ENCODE results near the gene MICAL1.
"Not testable (repeated sequence)": the region's sequence is repeated elsewhere in the genome, so short reads cannot be mapped to it uniquely, and the experiment has no call there.

MICAL1 gene

DNA sequence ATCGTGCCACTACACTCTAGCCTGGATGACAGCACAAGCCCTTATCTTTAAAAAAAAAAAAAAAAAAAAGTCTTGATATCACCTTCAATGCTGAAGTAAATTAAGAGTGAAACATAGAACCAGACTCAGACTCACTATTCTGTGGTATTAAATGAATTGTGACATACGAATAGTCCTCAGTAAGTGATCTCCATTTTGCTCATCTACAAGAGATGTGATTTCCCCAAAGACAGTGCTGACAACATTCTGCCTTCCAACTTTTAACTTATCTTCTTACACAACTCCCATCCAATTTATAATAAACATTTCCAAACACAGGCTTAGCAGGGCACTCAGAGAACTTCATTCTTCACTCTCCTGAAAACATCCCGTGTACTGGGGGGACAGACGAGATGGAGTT, 19.4 kb upstream of the MICAL1 start:
- DNase-seq = no peak

DNA sequence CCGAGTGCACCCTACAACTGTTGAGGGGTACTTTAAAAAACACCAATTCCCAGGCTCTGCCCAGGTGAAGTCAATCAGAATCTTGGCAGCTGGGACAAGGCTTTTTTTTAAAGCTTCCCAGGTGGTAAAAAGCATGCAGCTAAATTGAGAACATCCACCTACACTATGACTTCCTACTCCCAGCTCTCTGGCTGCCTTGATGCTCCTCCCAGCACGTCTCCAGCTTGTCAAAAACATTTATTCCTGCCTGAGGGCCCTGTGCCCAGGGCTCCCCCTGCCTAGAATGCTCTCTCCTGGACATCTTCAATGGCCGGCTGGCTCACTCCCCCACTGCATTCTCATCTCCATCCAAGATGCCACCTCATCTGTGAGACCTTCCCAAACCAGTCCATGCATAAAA, 17.5 kb upstream of the MICAL1 start:
- DNase-seq = no peak

DNA sequence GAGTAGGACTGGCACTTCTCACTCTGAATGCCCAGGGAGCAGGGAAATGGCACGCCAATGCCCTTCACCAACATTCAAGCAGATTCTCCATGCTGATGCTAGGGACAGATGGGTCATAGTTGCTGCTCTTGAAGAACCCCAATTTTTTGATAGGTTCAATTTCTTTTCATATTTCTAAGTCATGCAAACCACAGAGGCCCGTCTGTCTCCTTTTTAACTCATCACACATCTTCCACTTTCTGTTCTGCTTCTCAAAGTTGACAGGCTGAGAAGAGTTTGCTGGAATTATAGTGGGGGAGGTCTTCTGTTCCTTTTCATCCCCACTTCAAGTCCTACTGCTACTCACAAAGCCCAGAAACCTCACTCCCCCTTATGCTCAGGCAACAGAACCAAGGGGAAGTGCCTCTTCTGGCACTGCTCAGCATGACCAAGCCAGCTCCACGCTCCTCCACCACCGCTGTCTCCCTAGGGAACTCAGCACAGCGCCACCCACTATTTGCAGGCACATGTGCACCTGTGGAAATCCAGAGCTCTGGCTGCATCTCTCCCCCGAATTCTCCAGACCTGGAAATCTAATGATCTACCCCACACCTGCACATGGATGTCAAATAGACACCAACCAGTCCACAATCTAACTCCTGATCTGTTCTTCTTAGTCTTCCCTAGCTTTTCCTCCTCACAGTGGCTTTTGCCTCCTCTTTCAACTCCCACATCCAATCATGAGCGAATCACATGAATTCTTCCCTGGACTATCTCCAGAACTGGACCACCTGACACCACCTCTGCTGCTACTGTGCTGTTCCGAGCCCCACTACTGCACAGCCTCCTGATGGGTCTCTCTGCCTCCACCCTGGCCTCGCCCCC, 16.8 kb upstream of the MICAL1 start:
- DNase-seq = no peak

DNA sequence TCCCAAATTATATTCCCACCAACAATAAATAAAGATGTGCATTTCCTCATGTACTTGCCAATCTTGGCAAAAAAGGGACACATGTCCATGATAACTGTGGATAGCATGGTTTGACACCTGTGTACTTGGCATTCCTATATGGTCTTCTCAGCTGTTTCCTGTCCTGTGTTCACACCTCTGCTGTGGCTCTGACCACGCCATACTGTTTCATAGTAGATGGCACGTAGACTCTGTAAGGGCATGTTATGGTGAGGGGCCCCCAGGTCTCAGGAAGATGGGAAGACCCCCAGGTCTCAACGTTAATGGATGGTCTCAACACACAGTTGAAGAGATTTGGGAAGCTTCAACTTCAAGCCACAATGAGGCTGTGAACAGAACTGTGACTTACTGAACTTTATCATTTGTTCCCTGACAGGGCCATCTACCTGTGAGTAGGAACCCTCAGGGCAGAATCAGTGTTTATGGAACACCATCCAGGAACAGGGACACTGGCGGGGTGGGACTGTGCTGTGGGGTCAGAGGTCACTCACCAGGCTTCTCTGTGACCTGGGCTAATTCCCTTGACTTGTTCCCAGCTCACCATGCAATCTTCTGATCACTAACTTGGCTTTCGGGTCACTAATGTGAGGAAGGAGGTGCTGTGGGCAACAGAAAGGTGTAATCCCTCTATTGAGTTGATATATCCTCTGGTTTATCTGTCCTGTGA, 15.7 kb upstream of the MICAL1 start:
- DNase-seq = no peak

DNA sequence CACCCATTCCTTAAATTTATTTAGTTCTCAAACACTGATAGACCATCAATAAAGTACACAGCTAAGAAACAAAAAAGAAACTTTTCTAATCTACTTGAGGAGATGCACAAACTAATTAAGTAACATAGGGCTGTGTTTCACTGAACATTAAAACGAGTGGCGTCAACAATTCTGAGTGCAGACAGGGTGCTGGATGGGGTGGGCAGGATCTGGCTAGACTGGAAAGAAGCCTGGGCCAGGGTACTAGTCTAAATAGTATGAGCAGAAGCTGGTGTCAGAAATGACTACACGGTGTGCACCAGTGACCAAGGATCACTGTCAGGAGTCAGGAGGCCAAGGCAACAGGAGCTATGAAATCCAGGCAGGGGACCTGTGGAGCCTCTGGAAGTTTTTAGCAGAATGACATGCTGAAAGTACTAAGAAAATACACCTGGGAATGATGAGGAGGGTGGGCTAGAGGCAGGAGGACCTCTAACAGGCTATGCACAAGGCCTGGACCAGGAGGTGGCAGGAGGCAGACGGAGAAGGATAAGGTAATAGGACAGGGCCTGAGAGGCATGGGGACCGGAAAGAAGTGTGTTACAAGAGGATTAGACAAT, 14.1 kb upstream of the MICAL1 start:
- no peak for DNase-seq

DNA sequence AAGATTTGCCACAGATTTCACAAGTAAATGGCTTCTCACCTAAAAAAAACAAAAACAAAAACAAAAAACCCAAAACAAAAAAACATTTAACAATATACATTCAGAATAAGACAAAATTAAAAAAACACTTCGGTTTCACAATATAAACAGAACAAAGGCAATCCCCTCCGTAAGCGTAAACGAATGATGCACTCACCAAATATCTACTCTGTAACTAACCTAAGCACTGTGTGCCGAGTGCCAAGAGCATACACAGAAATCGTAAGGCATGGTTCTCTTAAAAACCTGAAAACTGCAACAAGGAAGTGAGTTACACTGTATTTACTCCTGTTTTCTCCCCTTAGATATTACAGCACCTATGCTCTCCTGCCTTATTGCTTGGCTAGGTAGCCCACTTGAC, 12.1 kb upstream of the MICAL1 start:
- no peak for DNase-seq

DNA sequence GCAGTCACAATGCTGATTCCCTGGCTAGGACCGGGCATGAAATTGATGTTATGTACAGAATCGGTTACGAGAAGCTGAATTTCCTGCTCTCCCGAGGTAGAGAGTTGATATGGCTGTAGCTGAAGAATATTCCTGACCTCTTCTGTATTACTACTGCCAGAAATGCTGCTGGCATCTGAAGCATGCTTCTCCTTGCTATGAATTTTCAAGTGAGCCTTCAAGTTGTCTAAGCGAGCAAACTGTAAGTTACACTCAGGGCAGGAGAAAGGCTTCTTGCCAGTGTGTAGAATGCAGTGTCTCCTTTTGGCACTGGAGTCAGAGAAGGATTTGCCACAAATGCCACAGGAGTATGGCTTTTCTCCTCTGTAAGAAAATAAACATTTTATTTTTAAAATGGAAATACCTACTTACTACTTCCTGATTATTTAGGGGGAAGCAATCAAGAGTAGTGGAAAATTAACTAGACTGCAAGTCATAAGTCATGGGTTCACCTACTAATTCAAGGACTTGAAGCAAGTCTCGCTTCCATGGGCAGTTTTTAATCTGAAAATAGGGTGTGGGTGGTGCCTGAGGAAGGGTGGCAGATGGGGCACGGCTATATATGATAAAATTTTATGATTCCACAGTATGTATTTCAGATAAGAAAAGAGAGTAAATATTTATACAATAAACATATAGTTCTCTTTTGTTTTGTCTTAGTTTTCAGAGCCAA, 10.8 kb upstream of the MICAL1 start:
- DNase-seq = no peak

DNA sequence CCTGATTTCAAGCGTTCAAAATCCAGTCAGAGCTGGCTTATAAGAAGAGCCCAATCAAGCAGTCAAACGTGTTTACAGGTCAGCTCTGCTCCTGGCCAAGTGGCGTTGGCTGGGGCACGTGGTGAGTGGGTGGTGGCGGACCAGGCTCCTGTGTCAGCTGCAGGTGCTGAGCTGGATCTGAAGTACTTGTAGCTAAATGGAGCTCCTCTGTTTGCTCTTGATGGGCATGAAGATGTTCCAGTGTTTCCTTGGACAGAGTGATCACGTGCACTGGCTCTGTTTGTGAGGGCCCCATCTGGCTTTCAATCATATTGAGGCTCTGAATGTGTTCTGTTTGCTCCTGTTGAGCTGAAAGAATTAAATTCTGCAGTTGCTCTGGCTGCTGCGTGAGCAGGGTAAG, 10.2 kb upstream of the MICAL1 start:
- no peak for DNase-seq

DNA sequence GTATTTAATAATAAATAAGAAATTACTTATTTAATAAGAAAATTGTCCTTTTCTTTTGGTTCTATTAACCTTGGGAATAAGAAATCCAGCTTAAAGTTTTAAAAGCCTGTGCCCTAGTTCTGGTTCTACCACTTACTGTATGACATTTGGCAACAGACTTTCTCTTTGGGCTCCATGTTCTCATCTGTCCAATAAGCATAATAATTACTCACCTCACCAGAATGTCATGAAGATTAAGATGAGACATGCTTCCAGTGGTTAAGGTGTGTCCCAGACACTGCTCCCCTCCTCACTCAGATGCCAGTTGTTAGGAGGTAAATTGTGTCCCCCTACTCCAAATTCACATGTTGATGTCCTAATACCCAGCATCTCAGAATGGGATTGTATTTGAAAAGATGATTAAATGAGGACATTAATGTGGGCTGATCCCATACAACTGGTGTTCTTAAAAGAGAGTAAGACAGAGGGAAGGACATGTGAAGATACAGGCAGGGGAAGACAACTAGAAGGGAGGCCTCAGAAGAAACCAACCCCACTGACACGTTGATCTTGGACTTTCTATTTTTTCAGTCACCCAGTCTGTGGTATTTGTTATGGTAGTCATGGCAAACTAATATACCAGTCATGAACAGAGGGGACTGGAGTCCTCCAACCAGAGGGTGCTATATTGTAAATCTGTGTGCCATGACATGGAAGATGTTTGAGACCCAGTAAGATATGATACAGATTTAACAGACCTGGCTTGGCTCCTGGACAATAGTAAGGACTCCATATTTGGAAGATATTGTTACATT, 6.4 kb upstream of the MICAL1 start:
- DNase-seq = no peak

DNA sequence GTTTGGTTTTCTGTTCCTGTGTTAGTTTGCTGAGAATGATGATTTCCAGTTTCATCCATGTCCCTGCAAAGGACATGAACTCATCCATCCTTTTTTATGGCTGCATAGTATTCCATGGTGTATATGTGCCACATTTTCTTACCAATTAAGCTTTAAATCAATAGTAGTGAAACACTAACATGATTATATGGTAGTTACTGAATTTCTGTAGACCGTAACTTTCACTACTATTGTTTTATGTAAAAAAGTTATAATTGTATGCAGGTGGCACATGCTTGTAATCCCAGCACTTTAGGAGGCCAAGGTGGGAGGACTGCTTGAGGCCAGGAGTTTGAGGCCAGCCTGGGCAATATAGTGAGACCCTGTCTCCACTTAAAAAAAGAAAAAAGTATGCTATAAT, 5.6 kb upstream of the MICAL1 start:
- not testable (repeated sequence) for DNase-seq

DNA sequence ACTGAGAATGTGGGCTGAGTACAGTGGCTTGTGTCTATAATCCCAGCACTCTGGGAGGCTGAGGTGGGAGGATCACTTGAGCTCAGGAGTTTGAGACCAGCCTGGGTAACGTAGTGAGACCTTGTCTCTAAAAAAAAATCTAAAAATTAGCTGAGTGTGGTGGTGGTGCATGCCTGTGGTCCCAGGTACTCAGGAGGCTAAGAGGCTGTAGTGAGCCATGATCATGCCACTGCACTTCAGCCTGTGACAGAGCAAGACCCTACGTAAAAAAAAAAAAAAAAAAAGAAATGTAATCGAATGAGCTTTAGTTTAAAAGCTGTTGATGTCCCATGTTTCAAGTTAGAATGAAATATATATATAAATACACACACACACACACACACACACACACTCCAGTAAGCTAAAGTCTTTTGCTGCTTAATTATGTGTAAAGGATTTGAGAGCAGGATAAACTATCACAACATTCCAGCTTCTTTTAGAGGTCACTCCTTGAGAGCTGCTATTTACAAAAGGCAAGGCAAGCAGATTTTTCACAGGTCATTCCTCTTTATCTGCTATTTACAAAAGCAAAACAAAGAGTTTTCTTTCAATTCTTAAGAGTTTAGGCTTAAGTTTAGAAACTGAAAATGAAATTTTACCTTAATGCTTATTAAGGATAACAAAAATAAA, 4.7 kb upstream of the MICAL1 start:
- no peak for DNase-seq

DNA sequence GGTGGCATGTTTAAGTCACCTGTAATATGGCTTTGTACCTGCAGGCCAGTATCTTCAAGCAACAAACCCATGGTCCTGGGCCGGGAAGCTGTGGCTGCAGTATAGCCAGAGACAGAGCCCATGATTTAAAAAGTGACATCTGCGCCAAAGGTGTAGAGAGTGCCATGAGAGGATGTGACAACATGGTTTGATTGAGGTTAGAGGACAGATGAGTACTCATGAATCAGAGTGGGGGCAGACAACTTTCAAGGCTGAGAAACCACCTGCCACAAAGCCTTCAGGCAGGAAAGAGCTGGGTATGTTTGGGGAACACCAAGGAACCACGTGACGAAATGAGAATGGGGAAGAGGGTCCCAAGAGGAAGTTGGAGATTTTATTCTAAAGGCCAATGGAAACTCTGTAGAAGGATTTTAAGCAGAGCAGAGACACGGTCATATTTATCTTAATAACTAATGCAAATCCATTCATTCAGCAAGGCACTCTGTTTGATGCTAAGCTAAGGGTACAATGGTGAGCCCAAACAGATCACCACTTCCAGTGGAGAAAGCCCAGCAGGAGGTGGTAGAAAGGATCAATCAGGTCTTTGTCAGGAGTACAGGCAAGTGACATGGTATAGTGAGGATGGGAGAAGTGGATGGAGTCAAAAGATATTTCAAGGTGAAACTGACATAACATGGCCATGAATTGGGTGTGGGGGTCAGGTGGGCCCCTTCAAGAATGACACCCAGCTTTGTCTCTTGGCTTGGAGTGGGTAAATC, 3.4 kb upstream of the MICAL1 start:
- peak; percentile 65 for DNase-seq

DNA sequence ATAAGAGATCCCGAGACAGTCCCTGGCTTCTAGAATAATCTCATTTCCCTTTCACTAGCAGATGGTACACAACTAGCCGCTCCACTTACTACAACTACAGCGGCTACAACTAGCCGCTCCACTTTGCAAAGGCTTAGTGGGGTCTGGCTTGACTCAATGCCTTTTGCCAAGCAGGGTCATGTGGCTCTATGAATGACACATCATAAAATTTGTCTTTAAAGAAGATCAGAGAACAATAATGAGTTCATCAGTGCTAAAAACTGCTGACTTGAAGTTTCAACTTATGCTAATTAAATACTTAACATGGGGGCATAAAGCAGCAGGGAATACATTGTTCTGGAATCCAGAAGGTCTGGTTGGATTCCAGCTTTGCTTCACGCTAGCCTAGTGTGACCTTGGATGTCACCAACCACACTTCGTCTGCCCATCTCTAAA, 2.0 kb upstream of the MICAL1 start:
- DNase-seq = no peak

DNA sequence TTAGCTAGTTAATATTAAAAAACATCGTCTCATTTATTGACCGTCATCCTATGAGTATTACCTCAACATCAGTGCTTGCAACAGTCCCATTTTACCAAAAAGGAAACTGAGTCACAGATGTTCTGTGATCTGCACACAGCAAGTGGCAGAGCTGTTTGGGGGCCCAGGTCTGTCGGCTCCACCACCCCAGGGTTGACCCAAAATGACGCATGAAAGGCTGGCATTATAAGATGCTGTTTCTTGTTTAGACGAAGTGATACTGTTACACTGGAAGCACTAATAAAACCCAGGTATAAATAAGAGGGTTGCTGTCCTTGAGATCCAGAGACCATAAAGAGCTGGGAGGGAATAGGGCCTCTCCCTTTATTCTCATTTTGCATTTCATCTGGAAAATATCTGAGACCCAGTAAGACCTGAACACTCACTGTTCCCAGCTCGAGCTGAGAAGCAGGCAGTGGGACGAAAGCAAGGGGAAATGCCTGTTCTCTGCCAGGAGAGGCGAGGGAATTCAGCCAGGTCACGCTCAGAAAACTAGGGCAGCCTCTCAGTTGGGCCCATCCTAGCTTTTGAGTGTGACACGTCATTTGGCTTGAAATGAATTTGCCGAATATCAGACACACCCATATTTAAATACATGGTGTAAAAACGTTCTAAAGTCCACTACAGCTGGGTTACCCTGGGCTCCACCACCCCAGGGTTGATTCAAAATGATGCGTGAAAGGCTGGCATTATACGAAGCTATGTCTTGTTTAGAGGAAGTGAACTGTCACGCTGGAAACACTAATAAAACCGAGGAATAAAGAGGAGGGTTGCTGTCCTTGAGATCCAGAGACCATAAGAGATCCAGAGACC, 1.4 kb upstream of the MICAL1 start:
- no peak for DNase-seq

DNA sequence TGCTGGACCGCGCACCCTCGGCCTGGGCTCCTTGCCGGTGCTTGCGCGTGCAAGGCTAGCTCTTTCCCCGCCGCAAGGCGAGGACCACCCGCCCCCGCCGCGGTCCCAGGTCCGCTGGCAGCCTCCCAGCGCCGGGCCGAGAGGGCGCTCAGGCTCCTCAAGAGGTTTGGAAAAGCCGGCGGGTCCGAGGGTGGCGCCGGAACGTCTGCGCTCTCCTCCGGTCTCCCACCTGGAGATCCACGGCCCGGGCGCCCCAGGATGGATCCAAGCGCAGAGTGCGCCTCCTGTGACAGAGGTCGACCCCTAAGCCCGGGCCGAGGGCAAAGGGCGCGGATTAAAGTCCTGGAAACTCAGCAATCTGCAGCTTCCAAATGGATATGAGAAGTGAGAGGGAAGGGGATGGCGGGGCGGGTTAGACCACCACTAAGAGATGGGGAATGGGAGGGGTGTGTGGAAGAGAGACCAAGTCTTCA, 575 bp upstream of the MICAL1 start:
- no peak for DNase-seq

DNA sequence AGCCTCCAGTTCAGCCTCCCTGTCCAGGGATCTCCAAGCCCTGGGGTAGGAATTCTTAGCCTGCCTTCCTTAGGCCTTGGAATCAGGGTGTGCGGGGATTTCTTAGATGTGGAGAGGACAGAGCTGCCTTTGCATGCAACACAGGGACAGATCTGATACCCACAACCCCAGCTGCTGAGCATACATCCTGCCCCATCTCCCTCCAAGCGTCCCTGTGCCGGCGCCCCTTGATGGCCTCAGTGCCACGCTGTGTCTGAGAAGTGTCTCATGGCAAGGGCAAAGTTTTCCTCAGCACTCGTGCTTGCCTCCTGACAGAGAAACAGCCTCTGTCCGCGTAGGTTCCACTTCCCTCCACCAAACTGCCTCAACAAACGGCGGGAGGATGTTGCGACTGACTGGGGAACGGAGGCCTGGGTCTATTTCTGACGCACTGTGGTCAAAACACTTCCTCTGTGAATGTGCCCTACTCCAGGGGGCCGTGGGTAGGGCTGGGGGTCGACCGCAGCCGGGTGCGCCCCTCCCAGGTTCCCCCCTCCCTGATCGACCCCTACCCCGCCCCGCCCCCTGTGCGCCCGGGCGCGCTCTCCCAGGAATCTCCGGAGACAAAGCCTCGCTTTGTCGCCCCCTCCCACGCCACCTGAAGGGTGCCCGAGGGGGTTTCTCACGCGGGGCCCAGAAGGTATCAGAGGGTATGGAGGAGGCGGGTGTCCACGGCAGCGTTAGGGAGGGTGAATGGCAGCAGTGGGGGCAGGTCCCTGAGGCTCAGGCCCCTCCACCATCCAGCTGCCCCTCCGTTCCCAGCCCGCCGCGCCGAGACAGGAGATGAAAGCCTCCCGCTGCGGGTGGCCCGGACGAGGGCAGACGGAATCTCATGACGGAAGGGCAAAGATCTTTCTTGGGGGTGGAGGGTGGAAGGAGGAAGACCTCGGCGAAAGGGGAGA, 806 bp downstream of the MICAL1 start:
- peak; percentile 77 for DNase-seq

DNA sequence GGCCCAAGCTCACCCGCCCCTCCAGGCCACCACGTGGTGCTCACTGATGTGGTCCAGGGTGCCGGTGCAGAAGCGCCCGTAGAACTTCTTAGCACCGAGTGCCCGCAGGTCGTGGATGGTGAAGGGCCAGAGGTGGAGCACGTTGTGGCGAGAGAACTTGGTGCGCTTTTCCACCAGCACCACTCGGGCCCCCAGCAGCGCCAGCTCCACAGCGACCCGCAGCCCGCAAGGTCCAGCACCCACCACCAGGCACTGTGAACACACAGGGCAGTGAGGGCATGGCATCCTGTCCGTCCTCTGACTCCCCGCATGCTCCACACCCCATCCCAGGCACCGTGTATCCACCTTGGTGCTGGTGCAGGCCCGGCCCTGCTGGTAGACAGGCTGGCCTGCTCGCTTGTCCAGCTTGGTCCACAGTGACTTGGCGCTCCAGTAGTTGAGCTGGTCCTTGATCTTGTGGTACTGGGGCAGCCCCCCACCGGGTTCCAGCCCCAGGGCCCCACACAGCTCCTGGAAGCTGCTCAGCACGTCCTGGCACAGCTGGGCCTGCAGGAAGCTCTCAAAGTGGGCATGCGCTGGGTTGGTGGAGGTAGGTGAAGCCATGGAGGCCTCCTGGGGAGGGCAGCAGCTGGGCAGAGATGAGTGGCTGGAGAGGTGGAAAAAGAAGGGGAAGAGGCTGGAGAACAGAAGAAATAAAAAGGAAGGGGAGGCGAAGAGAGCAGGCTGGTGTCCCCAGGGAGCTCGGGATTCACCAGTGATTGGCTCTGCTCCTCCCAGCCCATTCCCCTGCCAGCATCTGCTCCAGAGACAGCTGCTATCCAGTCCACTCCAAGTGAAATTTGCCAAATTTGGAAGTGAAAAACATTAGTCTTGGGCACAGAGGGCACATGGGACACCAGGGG, 1.7 kb downstream of the MICAL1 start:
- no peak for DNase-seq

DNA sequence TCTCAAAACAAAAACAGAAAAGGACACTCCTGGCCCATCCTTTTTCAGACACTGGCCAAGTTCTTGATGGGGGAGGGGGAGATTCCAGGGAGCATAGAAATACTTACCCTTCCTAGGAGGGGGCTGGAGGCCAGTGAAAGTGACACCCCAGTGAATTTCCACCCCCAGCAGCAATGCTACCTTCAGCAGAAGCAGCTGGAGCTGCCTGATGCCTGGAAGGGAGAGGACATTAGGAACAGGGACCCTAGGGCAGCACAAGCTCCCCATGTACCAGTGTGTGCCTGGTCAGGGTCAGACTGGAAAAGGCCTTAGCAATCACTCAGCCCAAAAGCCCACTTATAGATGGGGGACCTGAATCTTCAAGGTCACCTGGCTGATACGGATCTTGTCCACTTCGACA, 2.4 kb downstream of the MICAL1 start:
- no peak for DNase-seq
